GM21423 (cell line): ENCODE measurements around the gene MROH2B.

Source experiments
- ATAC-seq: cut with Tn5 transposase; IDR thresholded peaks from one replicate; pipeline ENCODE4 v1.9.1; 2021; ENCODE audit warnings: mild to moderate bottlenecking, moderate library complexity; ENCODE audit not compliant: unreplicated experiment

MROH2B gene

GRCh38 chr5:41071242-41071641 lies at the start of gene MROH2B:
TSS of gene MROH2B (minus strand) at chr5:41071342. CDS start at chr5:41070852, 490 bp downstream.
- ATAC-seq = no peak

- ATAC-seq = no peak
Observed at GRCh38 chr5:41120600-41120999, 49.5 kb upstream of the MROH2B start.

GRCh38 chr5:41118177-41118576 lies 47.0 kb upstream of the MROH2B start:
- ATAC-seq = no peak

- no peak for ATAC-seq
Observed at GRCh38 chr5:41115281-41115680, 44.1 kb upstream of the MROH2B start.

- ATAC-seq = no peak
Observed at GRCh38 chr5:41112486-41113455, 41.6 kb upstream of the MROH2B start.

GRCh38 chr5:41109186-41109585 lies 38.0 kb upstream of the MROH2B start:
- no peak for ATAC-seq

DNA sequence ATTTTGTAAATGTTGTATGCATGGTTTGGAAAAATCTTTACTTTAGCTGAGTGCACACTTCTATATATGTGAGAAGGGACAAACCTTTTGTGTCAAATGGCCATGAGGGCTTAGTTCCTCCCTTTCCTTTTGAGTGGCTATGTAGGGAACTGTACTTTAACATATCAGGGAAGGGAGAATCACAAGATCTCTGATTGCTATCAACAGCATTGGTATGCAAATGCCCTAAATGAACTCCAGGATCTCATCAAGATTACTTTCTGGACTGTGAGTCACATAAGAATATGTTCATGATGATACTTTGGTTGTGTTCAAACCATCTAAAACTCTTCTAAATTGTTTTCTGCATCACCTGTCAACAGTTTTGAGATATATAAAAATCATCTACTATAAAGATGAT lies 31.2 kb upstream of the MROH2B start:
- no peak for ATAC-seq

GRCh38 chr5:41097642-41098041 lies 26.5 kb upstream of the MROH2B start:
- ATAC-seq = no peak

GRCh38 chr5:41095324-41096101 lies 24.4 kb upstream of the MROH2B start:
- ATAC-seq = no peak

GRCh38 chr5:41094871-41095270 lies 23.7 kb upstream of the MROH2B start:
- no peak for ATAC-seq

- no peak for ATAC-seq
Observed at GRCh38 chr5:41093803-41094202, 22.7 kb upstream of the MROH2B start.

GRCh38 chr5:41087461-41087860 lies 16.3 kb upstream of the MROH2B start:
- ATAC-seq = no peak

- ATAC-seq = no peak
Observed at GRCh38 chr5:41083306-41083705, 12.2 kb upstream of the MROH2B start.

DNA sequence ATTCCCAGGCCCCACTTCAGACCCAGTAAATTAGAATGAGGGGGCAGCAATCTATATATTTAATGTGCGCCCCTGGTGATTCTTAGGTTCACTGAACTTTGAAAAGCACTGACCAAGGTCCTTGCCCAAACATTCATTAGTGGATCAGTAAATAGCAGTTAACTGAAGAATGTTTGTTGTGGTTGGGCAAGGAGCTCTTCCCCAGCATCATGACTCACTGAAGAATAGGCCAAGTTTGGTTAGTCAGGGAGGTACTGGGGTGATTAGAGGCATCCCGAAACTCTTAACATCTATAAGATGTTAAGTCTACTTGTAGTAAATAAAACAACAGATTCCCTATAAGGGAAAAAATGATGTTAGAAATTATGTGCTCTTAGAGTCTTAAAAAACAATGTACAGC lies 833 bp upstream of the MROH2B start:
- no peak for ATAC-seq

DNA sequence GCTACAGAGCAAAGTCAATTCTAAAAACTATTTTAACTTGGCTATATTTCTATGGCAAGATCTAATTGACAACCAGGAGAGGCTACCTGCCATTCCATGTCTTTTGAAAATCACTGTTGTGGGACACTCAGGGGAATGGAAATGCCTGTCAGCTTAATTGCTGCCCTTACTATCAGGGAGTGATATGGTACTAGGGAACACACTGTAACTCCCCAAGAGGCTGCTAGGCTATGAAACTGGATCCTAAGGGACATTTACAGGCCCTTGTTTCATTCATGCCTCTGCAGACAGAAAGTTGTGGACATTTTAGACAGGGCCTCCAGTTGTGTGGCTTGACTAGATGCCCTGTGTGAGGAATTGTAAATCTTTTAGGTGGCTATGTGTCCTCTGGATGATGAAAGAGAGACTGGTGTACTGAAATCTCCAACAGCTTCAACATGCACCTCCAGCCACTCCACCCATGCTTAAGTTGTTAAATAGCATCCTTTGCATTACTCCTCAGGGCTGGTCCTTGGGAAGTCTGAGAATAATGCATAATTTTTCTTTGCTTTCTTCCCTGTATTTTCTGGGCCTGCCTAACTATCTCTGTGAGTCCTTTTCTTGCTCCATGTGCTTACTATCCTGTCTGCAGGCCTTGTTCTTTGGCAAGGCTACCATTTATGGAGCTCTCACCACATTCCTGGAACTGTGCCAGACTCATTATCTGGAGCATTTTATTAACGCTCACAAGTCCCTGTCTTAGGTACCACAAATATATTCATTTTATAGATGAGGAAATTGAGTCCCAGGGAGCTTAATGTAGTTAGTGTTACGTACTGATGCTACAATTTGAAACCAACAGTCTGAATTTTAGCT lies 3.2 kb downstream of the MROH2B start:
- ATAC-seq = no peak

GRCh38 chr5:41065691-41066335 lies 5.3 kb downstream of the MROH2B start:
- ATAC-seq = no peak

GRCh38 chr5:41057940-41058339 lies 13.2 kb downstream of the MROH2B start:
- no peak for ATAC-seq

DNA sequence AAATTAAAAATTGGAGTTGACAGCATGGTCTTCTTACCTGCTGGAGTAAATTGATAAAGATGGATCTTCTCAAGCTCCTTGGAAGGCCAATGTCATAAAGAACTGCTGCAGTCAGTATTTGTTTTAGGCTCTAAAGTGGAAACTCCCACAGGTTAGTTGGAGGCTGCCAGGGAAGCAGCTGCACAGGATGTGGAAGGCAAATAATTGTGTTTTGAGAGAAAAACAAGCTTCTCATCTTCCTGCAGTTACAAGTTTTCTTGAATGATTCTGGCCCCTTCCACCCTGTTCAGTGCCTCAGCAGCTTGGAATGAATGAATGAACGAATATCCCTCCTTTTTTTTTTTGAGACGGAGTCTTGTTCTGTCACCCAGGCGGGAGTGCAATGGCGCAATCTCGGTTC lies 13.9 kb downstream of the MROH2B start:
- no peak for ATAC-seq

GRCh38 chr5:41048986-41049385 lies 22.2 kb downstream of the MROH2B start:
- no peak for ATAC-seq

GRCh38 chr5:41043109-41043747 lies 27.9 kb downstream of the MROH2B start:
- ATAC-seq = no peak
